Naive thymus-derived CD4-positive, alpha-beta T cell (primary cell): ENCODE measurements around the gene MGAT4A. TPM values are rescaled to one million over a fixed set of nuclear protein-coding genes. Genes with fewer than 3 reads are reported as not detected.

ENCODE experiments used
- ATAC-seq: fragments of 150-1000 bp; cut with Tn5 transposase; 2 replicates; pipeline ENCODE4 v1.10.0; 2021; ENCODE audit warnings: mild to moderate bottlenecking, moderate library complexity
- CTCF ChIA-PET: fragments of 350-600 bp; sonication (Branson Sonifier 250); formaldehyde crosslinking; loops from one replicate; lab custom pipeline; 2021; ENCODE audit warnings: antibody characterized with exemption; lab: Charles Lee
- POLR2A ChIA-PET: fragments of 350-600 bp; sonication (Branson Sonifier 250); formaldehyde crosslinking; loops from one replicate; lab custom pipeline; 2021; ENCODE audit warnings: antibody characterized with exemption, inconsistent platforms; lab: Charles Lee
- DNase-seq, 9 donors: peaks; one replicate each; pipeline versions ENCODE4 v3.0.0 to v3.0.0-alpha.2; 2020 to 2022; ENCODE audit warnings: mixed read lengths in 1 of 9
- H3K27ac ChIP-seq: one replicate; pipeline ENCODE4 v1.7.0; 2013; ENCODE audit warnings: mild to moderate bottlenecking, low read depth, low read length, moderate library complexity
- H3K27me3 ChIP-seq, 2 donors: one replicate each; pipeline ENCODE4 v1.7.0; 2013; ENCODE audit warnings: low read length in 2 of 2, mild to moderate bottlenecking in 2 of 2, moderate library complexity in 2 of 2; ENCODE audit not compliant: control insufficient read depth in 2 of 2, insufficient read depth in 2 of 2
- H3K36me3 ChIP-seq, 3 experiments: 1 replicate in 2 of 3; 2 replicates in 1 of 3; pipeline ENCODE4 v1.7.0; 2013; ENCODE audit warnings: low read length in 3 of 3, mild to moderate bottlenecking in 3 of 3, moderate library complexity in 1 of 3; ENCODE audit not compliant: insufficient read depth in 3 of 3, control insufficient read depth in 2 of 3
- H3K4me1 ChIP-seq, 2 donors: one replicate each; pipeline ENCODE4 v1.7.0; 2013; ENCODE audit warnings: low read length in 2 of 2, mild to moderate bottlenecking in 2 of 2, moderate library complexity in 1 of 2; ENCODE audit not compliant: control insufficient read depth in 2 of 2, insufficient read depth in 2 of 2
- H3K4me3 ChIP-seq: 2 replicates; pipeline ENCODE4 v1.7.0; 2013; ENCODE audit warnings: mild to moderate bottlenecking, low read length
- H3K9me3 ChIP-seq, 3 experiments: 1 replicate in 2 of 3; 2 replicates in 1 of 3; pipeline ENCODE4 v1.7.0; 2013; ENCODE audit warnings: low read length in 3 of 3; ENCODE audit not compliant: control insufficient read depth in 2 of 3
- H3K27ac Mint-ChIP-seq, 9 donors: one replicate each; pipeline ENCODE4 v1.8.0; 2020 to 2022; ENCODE audit warnings: mixed read lengths in 9 of 9, mild to moderate bottlenecking in 8 of 9, moderate library complexity in 5 of 9, inconsistent platforms in 2 of 9
- H3K27me3 Mint-ChIP-seq, 5 donors: one replicate each; pipeline ENCODE4 v1.8.0; 2021 to 2022; ENCODE audit warnings: mixed read lengths in 5 of 5, mild to moderate bottlenecking in 1 of 5
- H3K36me3 Mint-ChIP-seq, 5 donors: one replicate each; pipeline ENCODE4 v1.8.0; 2020 to 2022; ENCODE audit warnings: mixed read lengths in 5 of 5, mild to moderate bottlenecking in 3 of 5, inconsistent platforms in 1 of 5
- H3K4me1 Mint-ChIP-seq, 7 donors: one replicate each; pipeline ENCODE4 v1.8.0; 2020 to 2022; ENCODE audit warnings: mixed read lengths in 7 of 7, mild to moderate bottlenecking in 3 of 7, inconsistent platforms in 1 of 7
- H3K4me3 Mint-ChIP-seq, 10 donors: one replicate each; pipeline ENCODE4 v1.8.0; 2020 to 2022; ENCODE audit warnings: mild to moderate bottlenecking in 10 of 10, mixed read lengths in 10 of 10, moderate library complexity in 6 of 10, inconsistent platforms in 2 of 10
- H3K9me3 Mint-ChIP-seq, 11 donors: one replicate each; pipeline ENCODE4 v1.8.0; 2020 to 2022; ENCODE audit warnings: mixed read lengths in 11 of 11, mild to moderate bottlenecking in 4 of 11, inconsistent platforms in 1 of 11, moderate library complexity in 1 of 11
- intact Hi-C, 2 donors: fragments of 100-400 bp; cut with micrococcal nuclease; formaldehyde crosslinking; loops; one replicate each; pipeline ENCODE4 v1.15.1; 2023
- polyA plus RNA-seq, 2 donors: library from polyadenylated mRNA; unstranded; fragments of 300-500 nt; fragmentation: Illumina TruSeq; gene quantifications; one replicate each; pipeline ENCODE4 v1.2.3, GENCODE V29; 2021
- total RNA-seq, 6 experiments: library from RNA in 5 of 6; stranded (reverse) in 5 of 6; gene quantifications; 1 replicate in 5 of 6; 2 replicates in 1 of 6; pipeline ENCODE4 v1.2.3 and lab custom pipeline; 2021 to 2026

MGAT4A gene
- total and polyA plus RNA-seq, 7 experiments from 2014 or later: 125 to 349 (median 262) TPM

- Mint-ChIP-seq H3K27ac (peak overlapping the region in 6 of 9 donors; percentile 2 to 52 (median 36)), H3K9me3 (peaks cover 0 to 10% (median 0%) of the 10 kb centered on the region in 11 donors), H3K4me3 (peak overlapping the region in 3 of 10 donors; percentile 12 to 26 (median 18)), H3K27me3 (no peaks in the 10 kb centered on the region), H3K36me3 (peaks cover 0 to 29% (median 0%) of the 10 kb centered on the region in 5 donors), H3K4me1 (peaks cover 30 to 70% (median 64%) of the 10 kb centered on the region in 7 donors)
- Histone ChIP-seq H3K4me1 (peaks cover 11 to 25% of the 10 kb centered on the region in 2 donors), H3K9me3 (no peaks in the 10 kb centered on the region), H3K4me3 (no peak overlapping the region), H3K27ac (no peak overlapping the region), H3K27me3 (no peaks in the 10 kb centered on the region), H3K36me3 (no peaks in the 10 kb centered on the region)
- CTCF ChIA-PET: no interaction called here
- intact Hi-C loops: no loop called here
- POLR2A ChIA-PET: interaction anchor here (4.2 to 23.2 kb wide), 2 partner anchors 10 to 13 kb away, joined by 26 to 310 read pairs; no protein-coding TSS in a partner anchor
- DNase-seq (no peak), ATAC-seq (peak; percentile 95)
Measured at GRCh38 chr2:98749066-98749450, 18.1 kb upstream of the MGAT4A start.

DNA sequence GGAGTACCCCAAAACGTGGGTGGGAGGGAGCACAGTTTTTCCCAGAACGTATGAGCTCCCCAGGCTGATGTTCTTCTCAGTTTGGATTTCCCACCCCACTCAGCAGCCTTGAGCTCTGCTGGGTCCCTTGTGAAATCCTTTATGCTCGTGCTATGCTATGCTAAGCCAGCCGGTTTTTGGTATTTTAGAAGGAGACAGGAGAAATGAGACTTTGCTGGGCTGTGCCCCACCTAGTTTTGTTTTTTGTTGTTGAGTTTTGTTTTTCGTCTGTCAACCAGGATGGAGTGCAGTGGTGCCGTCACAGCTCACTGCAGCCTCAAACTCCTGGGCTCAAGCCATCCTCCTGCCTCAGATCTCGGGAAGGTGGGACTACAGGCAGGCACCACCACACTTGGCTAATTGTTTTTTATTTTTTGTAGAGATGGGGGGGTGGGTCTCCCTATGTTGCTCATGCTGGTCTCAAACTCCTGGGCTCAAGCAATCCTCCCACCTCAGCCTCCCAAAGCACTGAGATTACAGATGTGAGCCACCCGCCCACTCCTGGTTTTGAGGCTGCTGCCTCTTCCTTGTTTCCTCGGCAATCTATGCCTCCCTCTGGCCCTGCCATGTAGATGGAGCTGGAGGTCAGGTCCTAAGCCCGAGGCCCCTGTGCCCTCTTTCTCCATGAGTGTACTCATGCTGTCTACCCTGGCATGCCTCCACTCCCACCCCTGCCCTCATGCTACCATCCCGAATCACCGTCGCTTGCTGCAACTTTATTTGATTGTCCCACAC, 17.5 kb upstream of the MGAT4A start:
- Mint-ChIP-seq H3K4me3 (peak overlapping the region in 1 of 10 donors; percentile 26), H3K27ac (peak overlapping the region in 6 of 9 donors; percentile 35 to 72 (median 50)), H3K4me1 (peaks cover 31 to 70% (median 65%) of the 10 kb centered on the region in 7 donors), H3K27me3 (no peaks in the 10 kb centered on the region), H3K36me3 (peaks cover 0 to 33% (median 0%) of the 10 kb centered on the region in 5 donors), H3K9me3 (peaks cover 0 to 10% (median 0%) of the 10 kb centered on the region in 11 donors)
- Histone ChIP-seq H3K36me3 (no peaks in the 10 kb centered on the region), H3K27me3 (no peaks in the 10 kb centered on the region), H3K27ac (no peak overlapping the region), H3K4me3 (no peak overlapping the region), H3K4me1 (peaks cover 13 to 31% of the 10 kb centered on the region in 2 donors), H3K9me3 (no peaks in the 10 kb centered on the region)
- ChIA-PET POLR2A (interaction anchor here (1.3 to 23.2 kb wide), 4 partner anchors 10 to 23 kb away, joined by 7 to 310 read pairs (median 17); partner anchors contain the start of gene MGAT4A), CTCF (no interaction called here)
- ATAC-seq (peak; percentile 10), DNase-seq (no peak)
- intact Hi-C loops: no loop called here

- H3K4me3 ChIP-seq: no peak overlapping the region
- Mint-ChIP-seq H3K36me3 (peaks cover 0 to 30% (median 0%) of the 10 kb centered on the region in 5 donors), H3K27me3 (no peaks in the 10 kb centered on the region), H3K4me1 (peaks cover 35 to 68% (median 65%) of the 10 kb centered on the region in 7 donors), H3K9me3 (peaks cover 0 to 7% (median 0%) of the 10 kb centered on the region in 11 donors), H3K27ac (peak overlapping the region in 4 of 9 donors; percentile 2 to 51 (median 42)), H3K4me3 (peak overlapping the region in 1 of 10 donors; percentile 12)
- no peak for ATAC-seq
- intact Hi-C loops: no loop called here
- no peaks in the 10 kb centered on the region for H3K9me3 ChIP-seq
- no peak for DNase-seq
- no peaks in the 10 kb centered on the region for H3K36me3 ChIP-seq
- ChIA-PET CTCF (interaction anchor here (0.5 kb wide), 1 partner anchor 1295 kb away, joined by 3 read pairs; no protein-coding TSS in a partner anchor), POLR2A (interaction anchor here (1.3 to 23.2 kb wide), 4 partner anchors 11 to 23 kb away, joined by 7 to 310 read pairs (median 17); partner anchors contain the start of gene MGAT4A)
- H3K27ac ChIP-seq: no peak overlapping the region
- peaks cover 13 to 34% of the 10 kb centered on the region in 2 donors for H3K4me1 ChIP-seq
- no peaks in the 10 kb centered on the region for H3K27me3 ChIP-seq
Measured at GRCh38 chr2:98747888-98748287, 17.0 kb upstream of the MGAT4A start.

- no peaks in the 10 kb centered on the region for H3K36me3 ChIP-seq
- H3K27ac Mint-ChIP-seq: peak overlapping the region in 2 of 9 donors; percentile 6 to 68
- CTCF ChIA-PET: no interaction called here
- intact Hi-C loops: no loop called here
- ATAC-seq (no peak), DNase-seq (no peak)
- H3K4me3 Mint-ChIP-seq: no peak overlapping the region
- H3K27me3 ChIP-seq: no peaks in the 10 kb centered on the region
- peaks cover 0 to 4% (median 0%) of the 10 kb centered on the region in 11 donors for H3K9me3 Mint-ChIP-seq
- peaks cover 0 to 27% (median 0%) of the 10 kb centered on the region in 5 donors for H3K36me3 Mint-ChIP-seq
- H3K4me1 ChIP-seq: peaks cover 13 to 38% of the 10 kb centered on the region in 2 donors
- POLR2A ChIA-PET: interaction anchor here (3.3 to 23.2 kb wide), 4 partner anchors 10 to 21 kb away, joined by 16 to 310 read pairs (median 27); partner anchors contain the start of gene MGAT4A
- H3K27me3 Mint-ChIP-seq: no peaks in the 10 kb centered on the region
- peaks cover 37 to 75% (median 65%) of the 10 kb centered on the region in 7 donors for H3K4me1 Mint-ChIP-seq
- H3K9me3 ChIP-seq: no peaks in the 10 kb centered on the region
- H3K27ac ChIP-seq: no peak overlapping the region
- no peak overlapping the region for H3K4me3 ChIP-seq
Measured at GRCh38 chr2:98746426-98746825, 15.5 kb upstream of the MGAT4A start.

GRCh38 chr2:98744595-98744994, 13.7 kb upstream of the MGAT4A start:
- peak overlapping the region in 3 of 10 donors; percentile 27 to 63 (median 53) for H3K4me3 Mint-ChIP-seq

DNA sequence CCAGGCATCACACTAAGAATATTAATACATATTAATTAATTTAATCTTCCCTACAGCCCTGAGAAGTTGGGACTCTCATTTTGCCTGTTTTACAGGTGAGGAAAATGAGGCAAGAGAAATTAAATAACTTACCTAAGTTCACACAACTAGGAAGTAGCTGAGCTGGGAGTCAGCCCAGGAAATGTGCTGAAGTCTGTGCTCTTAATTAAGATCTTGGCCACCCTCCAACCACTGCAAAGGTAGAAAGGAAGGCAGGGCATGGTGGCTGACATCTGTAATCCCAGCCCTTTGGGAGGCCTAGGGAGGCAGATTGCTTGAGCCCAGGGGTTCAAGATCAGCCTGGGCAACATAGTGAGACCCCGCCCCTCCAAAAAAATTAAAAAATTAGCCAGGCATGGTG, 12.9 kb upstream of the MGAT4A start:
- Histone ChIP-seq H3K36me3 (no peaks in the 10 kb centered on the region), H3K9me3 (no peaks in the 10 kb centered on the region), H3K27me3 (no peaks in the 10 kb centered on the region), H3K4me3 (no peak overlapping the region), H3K27ac (no peak overlapping the region), H3K4me1 (peaks cover 13 to 45% of the 10 kb centered on the region in 2 donors)
- ChIA-PET CTCF (interaction anchor here (1.1 to 1.7 kb wide), 4 partner anchors 9 to 94 kb away, joined by 3 to 7 read pairs (median 4); partner anchors contain the start of gene MGAT4A), POLR2A (interaction anchor here (0.8 to 23.2 kb wide), 9 partner anchors 9 to 94 kb away, joined by 3 to 310 read pairs (median 11); partner anchors contain the start of gene MGAT4A)
- H3K36me3 Mint-ChIP-seq: peaks cover 0 to 30% (median 3%) of the 10 kb centered on the region in 5 donors
- peaks cover 34 to 83% (median 74%) of the 10 kb centered on the region in 7 donors for H3K4me1 Mint-ChIP-seq
- no peak for ATAC-seq
- peaks cover 0 to 4% (median 0%) of the 10 kb centered on the region in 11 donors for H3K9me3 Mint-ChIP-seq
- intact Hi-C loops: no loop called here
- DNase-seq: no peak
- no peaks in the 10 kb centered on the region for H3K27me3 Mint-ChIP-seq
- peak overlapping the region in 7 of 10 donors; percentile 17 to 63 (median 44) for H3K4me3 Mint-ChIP-seq
- H3K27ac Mint-ChIP-seq: peak overlapping the region in 6 of 9 donors; percentile 34 to 74 (median 56)

More at GRCh38 chr2:98744595-98744994, 13.7 kb upstream of the MGAT4A start:
- Mint-ChIP-seq H3K9me3 (peaks cover 0 to 4% (median 0%) of the 10 kb centered on the region in 11 donors), H3K27ac (peak overlapping the region in 4 of 9 donors; percentile 45 to 74 (median 52)), H3K4me1 (peaks cover 39 to 82% (median 73%) of the 10 kb centered on the region in 7 donors), H3K36me3 (peaks cover 0 to 32% (median 3%) of the 10 kb centered on the region in 5 donors), H3K27me3 (no peaks in the 10 kb centered on the region)
- Histone ChIP-seq H3K27me3 (no peaks in the 10 kb centered on the region), H3K36me3 (no peaks in the 10 kb centered on the region), H3K27ac (no peak overlapping the region), H3K9me3 (no peaks in the 10 kb centered on the region), H3K4me3 (no peak overlapping the region), H3K4me1 (peaks cover 13 to 38% of the 10 kb centered on the region in 2 donors)
- ATAC-seq (no peak), DNase-seq (no peak)
- ChIA-PET CTCF (interaction anchor here (0.7 to 1.7 kb wide), 4 partner anchors 27 to 95 kb away, joined by 3 to 4 read pairs (median 3); no protein-coding TSS in a partner anchor), POLR2A (interaction anchor here (0.8 to 23.2 kb wide), 7 partner anchors 10 to 26 kb away, joined by 3 to 310 read pairs (median 16); partner anchors contain the start of gene MGAT4A)
- intact Hi-C loops: no loop called here
